ENCODE data around the gene UQCC2.

DNA sequence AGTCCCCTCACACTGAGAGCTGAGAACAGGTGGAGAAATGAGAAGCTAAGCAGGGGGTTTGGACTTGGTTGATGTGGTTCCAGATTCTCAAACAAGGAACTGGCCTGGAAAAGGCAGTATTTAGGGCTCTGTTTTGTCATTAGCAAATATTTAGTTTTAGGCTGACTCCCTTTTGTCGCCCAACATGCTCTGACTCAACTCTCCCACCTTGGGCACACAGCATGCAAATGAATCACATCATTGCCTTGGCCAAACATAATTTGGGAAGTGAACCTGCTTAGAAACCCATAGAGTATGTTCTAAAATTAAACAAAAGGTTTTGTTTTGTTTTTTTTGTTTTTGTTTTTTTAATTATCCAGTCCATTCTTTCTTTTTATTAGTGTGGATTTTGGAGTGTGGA is 9.5 kb upstream of the UQCC2 start:
- TF ChIP-seq, protein P1, sequence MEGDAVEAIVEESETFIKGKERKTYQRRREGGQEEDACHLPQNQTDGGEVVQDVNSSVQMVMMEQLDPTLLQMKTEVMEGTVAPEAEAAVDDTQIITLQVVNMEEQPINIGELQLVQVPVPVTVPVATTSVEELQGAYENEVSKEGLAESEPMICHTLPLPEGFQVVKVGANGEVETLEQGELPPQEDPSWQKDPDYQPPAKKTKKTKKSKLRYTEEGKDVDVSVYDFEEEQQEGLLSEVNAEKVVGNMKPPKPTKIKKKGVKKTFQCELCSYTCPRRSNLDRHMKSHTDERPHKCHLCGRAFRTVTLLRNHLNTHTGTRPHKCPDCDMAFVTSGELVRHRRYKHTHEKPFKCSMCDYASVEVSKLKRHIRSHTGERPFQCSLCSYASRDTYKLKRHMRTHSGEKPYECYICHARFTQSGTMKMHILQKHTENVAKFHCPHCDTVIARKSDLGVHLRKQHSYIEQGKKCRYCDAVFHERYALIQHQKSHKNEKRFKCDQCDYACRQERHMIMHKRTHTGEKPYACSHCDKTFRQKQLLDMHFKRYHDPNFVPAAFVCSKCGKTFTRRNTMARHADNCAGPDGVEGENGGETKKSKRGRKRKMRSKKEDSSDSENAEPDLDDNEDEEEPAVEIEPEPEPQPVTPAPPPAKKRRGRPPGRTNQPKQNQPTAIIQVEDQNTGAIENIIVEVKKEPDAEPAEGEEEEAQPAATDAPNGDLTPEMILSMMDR (IDR thresholded peaks at IDR 0.05) = no peak
- TF ChIP-seq POLR2A (IDR thresholded peaks at IDR 0.05) = no peak

Measured in testis (tissue), 2 donors.